Psoas muscle (tissue), 8 donors: Measurements from ENCODE around the gene RPS6KA3. TPM values are rescaled to one million over a fixed set of nuclear protein-coding genes. Genes with fewer than 3 reads are reported as not detected.
"Not testable (repeated sequence)": the region's sequence is repeated elsewhere in the genome, so short reads cannot be mapped to it uniquely, and the experiment has no call there.

Experiments used
- ATAC-seq, 4 donors: fragments of 200-7000 bp; cut with Tn5 transposase; one replicate each; pipeline ENCODE4 v1.9.1; 2020; ENCODE audit warnings: moderate library complexity in 3 of 4, mild to moderate bottlenecking in 2 of 4
- DNase-seq, 2 donors: peaks; one replicate each; pipeline ENCODE4 v3.0.0-alpha.2; 2020
- H3K27ac ChIP-seq: fragments of 200-600 bp; one replicate; pipeline ENCODE4 v1.8.0; 2022
- H3K27me3 ChIP-seq, 3 donors: fragments of 200-600 bp in 1 of 3; one replicate each; pipeline versions ENCODE4 v1.6.1 to v1.8.0; 2013 to 2022; ENCODE audit warnings: low read length in 2 of 3, mild to moderate bottlenecking in 2 of 3, moderate library complexity in 1 of 3; ENCODE audit not compliant: insufficient read depth in 3 of 3
- H3K36me3 ChIP-seq, 2 donors: fragments of 200-600 bp in 1 of 2; one replicate each; pipeline versions ENCODE4 v1.6.1 to v1.8.0; 2013 to 2022; ENCODE audit warnings: low read depth in 1 of 2, mild to moderate bottlenecking in 1 of 2, moderate library complexity in 1 of 2; ENCODE audit not compliant: insufficient read depth in 1 of 2
- H3K4me1 ChIP-seq: fragments of 200-600 bp; one replicate; pipeline ENCODE4 v1.8.0; 2022
- H3K4me3 ChIP-seq: fragments of 200-600 bp; one replicate; pipeline ENCODE4 v1.8.0; 2022; ENCODE audit warnings: mild to moderate bottlenecking
- H3K9me3 ChIP-seq: fragments of 200-600 bp; one replicate; pipeline ENCODE4 v1.8.0; 2022
- CTCF ChIP-seq: fragments of 200-600 bp; IDR thresholded peaks from one replicate; pipeline ENCODE4 v1.8.0; 2022; ENCODE audit warnings: antibody characterized with exemption
- WGBS, 3 donors: extraction: QIAGEN DNeasy Blood & Tissue Kit; methylation state at CpG; one replicate each; pipeline versions ENCODE4 v1.1.6 to v1.1.7; 2013; 5-methylcytosine and 5-hydroxymethylcytosine counted together
- intact Hi-C, 2 donors: fragments of 100-400 bp; cut with DNase I; formaldehyde crosslinking; loops; one replicate each; pipeline versions ENCODE4 v1.11.0 to v1.14.2; 2022
- polyA plus RNA-seq, 3 donors: library from polyadenylated mRNA; stranded (reverse); fragments of 200-250 nt; gene quantifications; one replicate each; pipeline ENCODE4 v1.2.3, GENCODE V29; 2013
- total RNA-seq, 4 donors: library from RNA; stranded (reverse); fragmentation: NEBNext Ultra II Directional in 2 of 4; extraction: Animal tissue kit (Norgen Biotek cat#: 25700) in 2 of 4; gene quantifications; one replicate each; pipeline versions ENCODE4 v1.2.1 to v1.2.4, GENCODE V29; 2021 to 2023
- donor health status: healthy with polysubstance abuse.
- donor health status: DM: no; HTN: no; CAD: no; lungs with moderate emphysema.
- donor health status: Bipolar disorder and iron deficiency.
- donor health status: healthy.
- donor health status: DM: yes; HTN: yes; CAD: no.
- donor health status: DM: no; HTN: no; CAD: no.
- donor health status: DM: no; HTN: no; CAD: no.
- donor health status: DM: yes; HTN: yes; CAD: no.

Gene RPS6KA3
- total and polyA plus RNA-seq, 7 donors, result 35.4 to 91.9 (median 66.2) TPM

- no peaks in the 10 kb centered on the region for H3K36me3 ChIP-seq
- peak; percentile 50 for TF ChIP-seq CTCF
- DNase-seq (peak; percentile 45 to 58), ATAC-seq (peak; percentile 68 to 79 (median 74))
- peaks cover 9% of the 10 kb centered on the region for H3K9me3 ChIP-seq
- WGBS, 3 donors, result 56 to 84% (median 81%) methylated on average over 6 of the region's 6 CpGs
- H3K27ac ChIP-seq, result peak overlapping the region; percentile 51
- H3K27me3 ChIP-seq, result no peaks in the 10 kb centered on the region
- no peak overlapping the region for H3K4me3 ChIP-seq
- peaks cover under 1% of the 10 kb centered on the region for H3K4me1 ChIP-seq
- intact Hi-C loops, result loop anchor here (5.0 to 10.0 kb wide), 2 partner anchors 190 to 192 kb away; no protein-coding TSS in a partner anchor
These were observed 14.1 kb downstream of the RPS6KA3 start for GRCh38 chrX:20252381-20253231.

GRCh38 chrX:20251691-20252090 is 15.0 kb downstream of the RPS6KA3 start:
- no peaks in the 10 kb centered on the region for H3K4me1 ChIP-seq
- H3K36me3 ChIP-seq, result no peaks in the 10 kb centered on the region
- H3K27ac ChIP-seq, result no peak overlapping the region
- ATAC-seq (no peak), DNase-seq (no peak)
- peaks cover 9% of the 10 kb centered on the region for H3K9me3 ChIP-seq
- intact Hi-C loops, result loop anchor here (5.0 to 10.0 kb wide), 2 partner anchors 191 to 193 kb away; no protein-coding TSS in a partner anchor
- no peak for TF ChIP-seq CTCF
- H3K4me3 ChIP-seq, result no peak overlapping the region
- H3K27me3 ChIP-seq, result no peaks in the 10 kb centered on the region

- not testable (repeated sequence) for H3K4me3 ChIP-seq, ATAC-seq, H3K27me3 ChIP-seq, H3K4me1 ChIP-seq, H3K27ac ChIP-seq, H3K9me3 ChIP-seq, DNase-seq, H3K36me3 ChIP-seq
- intact Hi-C loops, result loop anchor here (5.0 to 10.0 kb wide), 2 partner anchors 192 to 195 kb away; no protein-coding TSS in a partner anchor
These were observed 16.6 kb downstream of the RPS6KA3 start for GRCh38 chrX:20250146-20250545.

GRCh38 chrX:20248592-20249192 is 18.0 kb downstream of the RPS6KA3 start:
- ATAC-seq (no peak), DNase-seq (no peak)
- 72 to 86% (median 82%) methylated on average over 7 of the region's 7 CpGs for WGBS, 3 donors
- Histone ChIP-seq H3K27me3 (no peaks in the 10 kb centered on the region), H3K36me3 (no peaks in the 10 kb centered on the region), H3K4me1 (no peaks in the 10 kb centered on the region), H3K9me3 (peaks cover 9% of the 10 kb centered on the region), H3K4me3 (no peak overlapping the region), H3K27ac (no peak overlapping the region)
- intact Hi-C loops, result no loop called here
- TF ChIP-seq CTCF, result no peak

- no peak for ATAC-seq
- Histone ChIP-seq H3K27ac (no peak overlapping the region), H3K4me1 (no peaks in the 10 kb centered on the region), H3K4me3 (no peak overlapping the region), H3K36me3 (no peaks in the 10 kb centered on the region), H3K9me3 (peaks cover 12% of the 10 kb centered on the region), H3K27me3 (no peaks in the 10 kb centered on the region)
- intact Hi-C loops, result no loop called here
- peak in 1 of 2 donors; percentile 18 for DNase-seq
- TF ChIP-seq CTCF, result no peak
- 52 to 58% (median 54%) methylated on average over 2 of the region's 2 CpGs for WGBS, 3 donors
These were observed 21.8 kb downstream of the RPS6KA3 start for GRCh38 chrX:20244931-20245330.
